WTC11 (cell line): ENCODE measurements around the gene LSM11. TPM values are rescaled to one million over a fixed set of nuclear protein-coding genes. Genes with fewer than 3 reads are reported as not detected.

Source experiments
- ATAC-seq: fragments of 200-7000 bp; cut with Tn5 transposase; 2 replicates; pipeline ENCODE4 v1.10.0; 2021; ENCODE audit warnings: mild to moderate bottlenecking, moderate library complexity
- CTCF ChIA-PET: fragments of 300-600 bp; sonication (Branson Sonifier 250); formaldehyde crosslinking; loops from one replicate; lab custom pipeline; 2021; ENCODE audit warnings: antibody characterized with exemption; lab: Charles Lee
- POLR2A ChIA-PET: fragments of 350-600 bp; sonication (Branson Sonifier 250); formaldehyde crosslinking; loops from one replicate; lab custom pipeline; 2021; ENCODE audit warnings: antibody characterized with exemption; lab: Charles Lee
- DNase-seq: peaks from one replicate; pipeline ENCODE4 v3.0.0; 2021; ENCODE audit warnings: low spot score
- H3K27ac Mint-ChIP-seq: 2 replicates; pipeline ENCODE4 v1.8.0; 2021; ENCODE audit warnings: mixed read lengths
- H3K27me3 Mint-ChIP-seq: 2 replicates; pipeline ENCODE4 v1.8.0; 2021; ENCODE audit warnings: low read depth, mild to moderate bottlenecking, moderate library complexity, mixed read lengths
- H3K36me3 Mint-ChIP-seq: 2 replicates; pipeline ENCODE4 v1.8.0; 2021; ENCODE audit warnings: mixed read lengths
- H3K4me1 Mint-ChIP-seq: 2 replicates; pipeline ENCODE4 v1.8.0; 2022; ENCODE audit warnings: mixed read lengths
- H3K4me3 Mint-ChIP-seq: 2 replicates; pipeline ENCODE4 v1.8.0; 2021; ENCODE audit warnings: mild to moderate bottlenecking, moderate library complexity, mixed read lengths
- H3K9me3 Mint-ChIP-seq: 2 replicates; pipeline ENCODE4 v1.8.0; 2021; ENCODE audit warnings: mixed read lengths
- ATF3 ChIP-seq: sonication (generic); formaldehyde crosslinking; conservative IDR thresholded peaks from 2 replicates; pipeline ENCODE4 v1.8.1; 2022; ENCODE audit warnings: mild to moderate bottlenecking, missing genetic modification reagents
- GABPB1 ChIP-seq: sonication (generic); formaldehyde crosslinking; IDR thresholded peaks from 2 replicates; pipeline ENCODE4 v1.8.1; 2023; ENCODE audit warnings: mild to moderate bottlenecking, missing genetic modification reagents
- GRHL2 ChIP-seq: fragments of 250-450 bp; sonication (Bioruptor Pico); IDR thresholded peaks from 2 replicates; pipeline ENCODE4 v1.8.0; 2022; ENCODE audit warnings: mild to moderate bottlenecking, moderate library complexity; ENCODE audit not compliant: insufficient replicate concordance, severe bottlenecking
- GTF2I ChIP-seq: fragments of 250-450 bp; sonication (Bioruptor Pico); conservative IDR thresholded peaks from 2 replicates; pipeline ENCODE4 v1.4.0; 2021; ENCODE audit warnings: mild to moderate bottlenecking
- HMGXB4 ChIP-seq: sonication (generic); formaldehyde crosslinking; IDR thresholded peaks from 2 replicates; pipeline ENCODE4 v1.8.1; 2023; ENCODE audit warnings: mild to moderate bottlenecking, moderate library complexity, missing genetic modification reagents
- JUN ChIP-seq: sonication (generic); formaldehyde crosslinking; IDR thresholded peaks from 2 replicates; pipeline ENCODE4 v1.8.0; 2023; ENCODE audit warnings: mild to moderate bottlenecking, missing genetic modification reagents
- MAX ChIP-seq: sonication (generic); formaldehyde crosslinking; IDR thresholded peaks from 2 replicates; pipeline ENCODE4 v1.8.0; 2022; ENCODE audit warnings: mild to moderate bottlenecking, missing genetic modification reagents
- NFYB ChIP-seq: sonication (generic); formaldehyde crosslinking; conservative IDR thresholded peaks from 2 replicates; pipeline ENCODE4 v1.8.0; 2022; ENCODE audit warnings: low read depth, missing genetic modification reagents
- NR2C2 ChIP-seq: sonication (generic); formaldehyde crosslinking; IDR thresholded peaks from 2 replicates; pipeline ENCODE4 v1.8.0; 2022; ENCODE audit warnings: mild to moderate bottlenecking, missing genetic modification reagents
- NR3C1 ChIP-seq: sonication (generic); formaldehyde crosslinking; conservative IDR thresholded peaks from 2 replicates; pipeline ENCODE4 v1.8.1; 2023; ENCODE audit warnings: low read depth, mild to moderate bottlenecking, missing genetic modification reagents
- OVOL2 ChIP-seq: fragments of 250-450 bp; sonication (Bioruptor Pico); IDR thresholded peaks from 2 replicates; pipeline ENCODE4 v1.9.0; 2021; ENCODE audit warnings: mild to moderate bottlenecking, borderline replicate concordance
- PRRX2 ChIP-seq: fragments of 250-450 bp; sonication (Bioruptor Pico); IDR thresholded peaks from 2 replicates; pipeline ENCODE4 v1.8.0; 2021; ENCODE audit warnings: mild to moderate bottlenecking
- RORB ChIP-seq: fragments of 250-450 bp; sonication (Bioruptor Pico); IDR thresholded peaks from 2 replicates; pipeline ENCODE4 v1.9.0; 2021; ENCODE audit warnings: mild to moderate bottlenecking
- STAT6 ChIP-seq: sonication (generic); formaldehyde crosslinking; conservative IDR thresholded peaks from 2 replicates; pipeline ENCODE4 v1.8.1; 2023; ENCODE audit warnings: mild to moderate bottlenecking, low read depth, missing genetic modification reagents, moderate library complexity
- TEAD4 ChIP-seq: sonication (generic); formaldehyde crosslinking; IDR thresholded peaks from 2 replicates; pipeline ENCODE4 v1.8.0; 2022; ENCODE audit warnings: mild to moderate bottlenecking, missing genetic modification reagents
- TP53 ChIP-seq: sonication (generic); formaldehyde crosslinking; IDR thresholded peaks from 2 replicates; pipeline ENCODE4 v1.8.1; 2023; ENCODE audit warnings: mild to moderate bottlenecking, missing genetic modification reagents
- ZNF121 ChIP-seq: sonication (generic); formaldehyde crosslinking; IDR thresholded peaks from 2 replicates; pipeline ENCODE4 v1.8.0; 2023; ENCODE audit warnings: missing genetic modification reagents
- ZNF219 ChIP-seq: sonication (generic); formaldehyde crosslinking; IDR thresholded peaks from 2 replicates; pipeline ENCODE4 v1.8.0; 2023; ENCODE audit warnings: missing genetic modification reagents, mild to moderate bottlenecking, borderline replicate concordance
- ZNF232 ChIP-seq: sonication (generic); formaldehyde crosslinking; IDR thresholded peaks from 2 replicates; pipeline ENCODE4 v1.8.0; 2022; ENCODE audit warnings: mild to moderate bottlenecking, missing genetic modification reagents
- ZNF263 ChIP-seq: sonication (generic); formaldehyde crosslinking; IDR thresholded peaks from 2 replicates; pipeline ENCODE4 v1.8.1; 2022; ENCODE audit warnings: low read depth, mild to moderate bottlenecking, moderate library complexity, missing genetic modification reagents
- ZNF317 ChIP-seq: sonication (generic); formaldehyde crosslinking; IDR thresholded peaks from 2 replicates; pipeline ENCODE4 v1.8.1; 2023; ENCODE audit warnings: low read depth, mild to moderate bottlenecking, moderate library complexity, missing genetic modification reagents, borderline replicate concordance
- ZNF416 ChIP-seq: fragments of 250-450 bp; sonication (Bioruptor Pico); IDR thresholded peaks from 2 replicates; pipeline ENCODE4 v1.9.0; 2021; ENCODE audit warnings: mild to moderate bottlenecking, inconsistent platforms
- ZNF423 ChIP-seq: fragments of 250-450 bp; sonication (Bioruptor Pico); IDR thresholded peaks from 2 replicates; pipeline ENCODE4 v2.1.2; 2022; ENCODE audit warnings: mild to moderate bottlenecking, moderate library complexity
- ZNF425 ChIP-seq: fragments of 250-450 bp; sonication (Bioruptor Pico); conservative IDR thresholded peaks from 2 replicates; pipeline ENCODE4 v1.9.0; 2021; ENCODE audit warnings: mild to moderate bottlenecking
- ZNF671 ChIP-seq: fragments of 250-450 bp; sonication (Bioruptor Pico); IDR thresholded peaks from 2 replicates; pipeline ENCODE4 v1.8.0; 2021; ENCODE audit warnings: mild to moderate bottlenecking
- total RNA-seq: library from RNA; stranded (reverse); gene quantifications from 3 replicates; pipeline ENCODE4 v1.2.3, GENCODE V29; 2021

Gene LSM11
- total RNA-seq, 1 experiment from 2014 or later: 5.2 TPM

- TF ChIP-seq STAT6 (CRISPR knock-in tag): no peak
- no peak for TF ChIP-seq ZNF423 (CRISPR knock-in tag)
- no peak for TF ChIP-seq JUN (CRISPR knock-in tag)
- no peak for TF ChIP-seq GRHL2 (CRISPR knock-in tag)
- TF ChIP-seq ATF3: no peak
- TF ChIP-seq ZNF416 (CRISPR knock-in tag): no peak
- no peak for TF ChIP-seq GABPB1 (CRISPR knock-in tag)
- no peak for TF ChIP-seq HMGXB4
- no peak for TF ChIP-seq PRRX2
- TF ChIP-seq ZNF121 (CRISPR knock-in tag): no peak
- no peak for TF ChIP-seq NFYB (CRISPR knock-in tag)
- no peak for TF ChIP-seq RORB
Measured at GRCh38 chr5:157709346-157709745, 34.2 kb upstream of the LSM11 start (continued).

GRCh38 chr5:157710431-157710830 lies 33.1 kb upstream of the LSM11 start:
- TF ChIP-seq PRRX2: no peak
- TF ChIP-seq MAX: no peak
- TF ChIP-seq JUN (CRISPR knock-in tag): no peak
- DNase-seq (no peak), ATAC-seq (no peak)
- POLR2A ChIA-PET: no interaction called here
- Mint-ChIP-seq H3K4me1 (no peaks in the 10 kb centered on the region), H3K4me3 (no peak overlapping the region), H3K27ac (no peak overlapping the region), H3K27me3 (no peaks in the 10 kb centered on the region), H3K36me3 (no peaks in the 10 kb centered on the region), H3K9me3 (no peaks in the 10 kb centered on the region)
- CTCF ChIA-PET: no interaction called here

- Mint-ChIP-seq H3K4me1 (no peaks in the 10 kb centered on the region), H3K4me3 (no peak overlapping the region), H3K9me3 (no peaks in the 10 kb centered on the region), H3K27ac (no peak overlapping the region), H3K27me3 (no peaks in the 10 kb centered on the region), H3K36me3 (no peaks in the 10 kb centered on the region)
- POLR2A ChIA-PET: no interaction called here
- DNase-seq (no peak), ATAC-seq (no peak)
- CTCF ChIA-PET: no interaction called here
- TF ChIP-seq ZNF317 (CRISPR knock-in tag): no peak
- no peak for TF ChIP-seq GRHL2 (CRISPR knock-in tag)
- TF ChIP-seq NR2C2 (CRISPR knock-in tag): no peak
- no peak for TF ChIP-seq ZNF232
- no peak for TF ChIP-seq ZNF263 (CRISPR knock-in tag)
- TF ChIP-seq OVOL2 (CRISPR knock-in tag): no peak
- TF ChIP-seq NR3C1 (CRISPR knock-in tag): no peak
- TF ChIP-seq TP53 (CRISPR knock-in tag): no peak
- TF ChIP-seq HMGXB4: no peak
- TF ChIP-seq ZNF416 (CRISPR knock-in tag): no peak
- no peak for TF ChIP-seq ATF3
- TF ChIP-seq ZNF425 (CRISPR knock-in tag): no peak
- TF ChIP-seq TEAD4: no peak
- TF ChIP-seq ZNF219 (CRISPR knock-in tag): no peak
- TF ChIP-seq ZNF671 (CRISPR knock-in tag): no peak
- TF ChIP-seq GTF2I (CRISPR knock-in tag): no peak
Measured at GRCh38 chr5:157710882-157711281, 32.6 kb upstream of the LSM11 start.
